IPS-NIHi11 (cell line): ENCODE results near the gene SPP1.
A peak's percentile ranks its signal among the peaks of the same experiment; 100 is the strongest.

Source experiments
- DNase-seq: peaks from one replicate; pipeline ENCODE4 v3.0.0; 2012; ENCODE audit warnings: mixed read lengths, low spot score

SPP1 gene

GRCh38 chr4:87953826-87954225 lies 21.7 kb upstream of the SPP1 start:
- DNase-seq = no peak

- no peak for DNase-seq
Observed at GRCh38 chr4:87956501-87956900, 19.0 kb upstream of the SPP1 start.

GRCh38 chr4:87957061-87957460 lies 18.5 kb upstream of the SPP1 start:
- DNase-seq = no peak

GRCh38 chr4:87961993-87962392 lies 13.5 kb upstream of the SPP1 start:
- no peak for DNase-seq

GRCh38 chr4:87962398-87963146 lies 12.9 kb upstream of the SPP1 start:
- no peak for DNase-seq

GRCh38 chr4:87965501-87965975 lies 10.0 kb upstream of the SPP1 start:
- peak; percentile 23 for DNase-seq

GRCh38 chr4:87966095-87966496 lies 9.4 kb upstream of the SPP1 start:
- DNase-seq = no peak

- DNase-seq = no peak
Observed at GRCh38 chr4:87967193-87967592, 8.3 kb upstream of the SPP1 start.

- DNase-seq = no peak
Observed at GRCh38 chr4:87970121-87970520, 5.4 kb upstream of the SPP1 start.

GRCh38 chr4:87971866-87972265 lies 3.6 kb upstream of the SPP1 start:
- no peak for DNase-seq

GRCh38 chr4:87973283-87974169 lies 2.0 kb upstream of the SPP1 start:
- DNase-seq = peak; percentile 57

GRCh38 chr4:87974856-87975462 lies 555 bp upstream of the SPP1 start:
- peak; percentile 18 for DNase-seq

GRCh38 chr4:87977521-87978278 lies 2.2 kb downstream of the SPP1 start:
- no peak for DNase-seq

- no peak for DNase-seq
Observed at GRCh38 chr4:87978681-87979080, 3.2 kb downstream of the SPP1 start.

- DNase-seq = no peak
Observed at GRCh38 chr4:87979810-87980209, 4.3 kb downstream of the SPP1 start.

- no peak for DNase-seq
Observed at GRCh38 chr4:87981486-87981885, 6.0 kb downstream of the SPP1 start.

GRCh38 chr4:87982036-87982435 lies 6.5 kb downstream of the SPP1 start:
- no peak for DNase-seq

GRCh38 chr4:87982446-87983010 lies 7.0 kb downstream of the SPP1 start:
- DNase-seq = no peak

GRCh38 chr4:87983996-87984395 lies 8.5 kb downstream of the SPP1 start:
- DNase-seq = no peak

- DNase-seq = peak; percentile 62
Observed at GRCh38 chr4:87985097-87985886, 9.8 kb downstream of the SPP1 start.

GRCh38 chr4:87985887-87986200 lies 10.3 kb downstream of the SPP1 start:
- DNase-seq = no peak
